GM12878 (cell line): ENCODE results near the gene NT5C3A. TPM values are rescaled to one million over a fixed set of nuclear protein-coding genes. Genes with fewer than 3 reads are reported as not detected.

Experiments
- ATAC-seq: fragments of 200-7000 bp; cut with Tn5 transposase; 3 replicates; pipeline ENCODE4 v1.9.1; 2020; ENCODE audit warnings: mild to moderate bottlenecking, moderate library complexity
- BruUV-seq: library from RNA; stranded (reverse); fragments of 400-500 nt; replicated peaks from 2 replicates; lab custom pipeline; 2021; lab: Mats Ljungman, UMichigan
- CTCF ChIA-PET: fragments of 300-600 bp; sonication (Branson Sonifier 250); formaldehyde crosslinking; extraction: SDS; loops from one replicate; lab custom pipeline; 2021; ENCODE audit warnings: inconsistent platforms; lab: Yijun Ruan, JAX
- POLR2A ChIA-PET: fragments of 350-600 bp; formaldehyde crosslinking; extraction: SDS; loops from one replicate; lab custom pipeline; 2021; ENCODE audit warnings: inconsistent platforms; lab: Charles Lee
- RAD21 ChIA-PET: fragments of 300-600 bp; sonication (Branson Sonifier 250); formaldehyde crosslinking; loops from one replicate; lab custom pipeline; 2023; ENCODE audit warnings: antibody characterized with exemption; ENCODE audit not compliant: unreplicated experiment; lab: Charles Lee
- SMC1A ChIA-PET: fragments of 300-600 bp; sonication (Branson Sonifier 250); formaldehyde crosslinking; loops from one replicate; lab custom pipeline; 2023; ENCODE audit not compliant: unreplicated experiment, uncharacterized antibody; lab: Charles Lee
- DNase-seq: peaks from one replicate; pipeline ENCODE4 v3.0.0-alpha.2; 2011; ENCODE audit warnings: low read depth, low spot score
- FAIRE-seq: peaks from 3 replicates; lab custom pipeline; 2011; peaks lifted over from hg19 to GRCh38; lab: Jason Lieb, UNC
- H2AFZ ChIP-seq: 2 replicates; pipeline ENCODE4 v1.6.0; 2011; ENCODE audit warnings: low read depth, low read length, control low read depth; ENCODE audit not compliant: control insufficient read depth
- H3K27ac ChIP-seq: 2 replicates; pipeline ENCODE4 v1.5.1; 2011; ENCODE audit warnings: control low read depth; ENCODE audit not compliant: control insufficient read depth, insufficient read depth
- H3K27me3 ChIP-seq, 2 experiments: replicated peaks in 1 of 2; 2 replicates each; pipeline versions ENCODE4 v1.6.0 to v1.6.1; 2011; ENCODE audit warnings: low read length in 1 of 2; ENCODE audit not compliant: control insufficient read depth in 2 of 2, insufficient read depth in 2 of 2
- H3K36me3 ChIP-seq, 2 experiments: 2 replicates each; pipeline ENCODE4 v1.5.1; 2011; ENCODE audit warnings: low read length in 1 of 2; ENCODE audit not compliant: control insufficient read depth in 2 of 2, insufficient read depth in 2 of 2
- H3K4me1 ChIP-seq: 2 replicates; pipeline ENCODE4 v1.6.1; 2011; ENCODE audit warnings: mild to moderate bottlenecking, low read length, moderate library complexity, mixed read lengths; ENCODE audit not compliant: control insufficient read depth, insufficient read depth
- H3K4me2 ChIP-seq: 2 replicates; pipeline ENCODE4 v1.6.0; 2011; ENCODE audit warnings: control low read depth; ENCODE audit not compliant: control insufficient read depth, insufficient read depth
- H3K4me3 ChIP-seq: fragments of 200-600 bp; sonication (generic); 2 replicates; pipeline ENCODE4 v1.5.1; 2016
- H3K79me2 ChIP-seq: 2 replicates; pipeline ENCODE4 v1.6.0; 2011; ENCODE audit warnings: low read length; ENCODE audit not compliant: control insufficient read depth, insufficient read depth
- H3K9ac ChIP-seq: 2 replicates; pipeline ENCODE4 v1.8.0; 2011; ENCODE audit warnings: low read length, control low read depth, mixed read lengths; ENCODE audit not compliant: control insufficient read depth, insufficient read depth
- H3K9me3 ChIP-seq: replicated peaks from 3 replicates; pipeline ENCODE4 v1.5.1; 2011; ENCODE audit warnings: mild to moderate bottlenecking, low read length; ENCODE audit not compliant: control insufficient read depth, insufficient read depth
- H4K20me1 ChIP-seq: 2 replicates; pipeline ENCODE4 v1.6.0; 2011; ENCODE audit not compliant: control insufficient read depth, insufficient read depth
- ATF7 ChIP-seq: fragments of 450-650 bp; IDR thresholded peaks from 2 replicates; pipeline ENCODE4 v1.6.1; 2016; ENCODE audit warnings: low read depth, mild to moderate bottlenecking
- JUND ChIP-seq: IDR thresholded peaks from 2 replicates; pipeline ENCODE4 v1.6.1; 2012; ENCODE audit warnings: low read depth, mild to moderate bottlenecking, low read length, improper control_type of control experiment, moderate library complexity
- NBN ChIP-seq: fragments of 450-650 bp; IDR thresholded peaks from 2 replicates; pipeline ENCODE4 v1.6.1; 2016
- POU2F2 ChIP-seq: IDR thresholded peaks from 3 replicates; pipeline ENCODE4 v1.6.1; 2011; ENCODE audit warnings: low read depth, mild to moderate bottlenecking, low read length, borderline replicate concordance
- TCF7 ChIP-seq: IDR thresholded peaks from 2 replicates; pipeline ENCODE4 v1.6.1; 2014; ENCODE audit warnings: antibody characterized with exemption, borderline replicate concordance
- WGBS: methylation state at CpG from one replicate; pipeline ENCODE4 v1.1.6; 2016; ENCODE audit warnings: low lambda C conversion rate; ENCODE audit not compliant: insufficient replicate concordance, insufficient coverage; ENCODE audit errors: missing lambda C conversion rate; 5-methylcytosine and 5-hydroxymethylcytosine counted together
- in situ Hi-C: fragments of 300-500 bp; cut with MboI; formaldehyde crosslinking; loops from 9 replicates; pipeline ENCODE4 v1.14.3; 2018; ENCODE audit warnings: mixed read lengths
- intact Hi-C: fragments of 100-400 bp; cut with micrococcal nuclease; formaldehyde crosslinking; loops from one replicate; pipeline ENCODE4 v1.14.2; 2022; ENCODE audit not compliant: unreplicated experiment
- polyA plus RNA-seq, 11 experiments: library from polyadenylated mRNA; depleted of rRNA in 4 of 11; unstranded in 6 of 11; stranded (reverse) in 5 of 11; fragments of >200 nt; fragmentation: Nextera tagmentation in 4 of 11; fragmentation: Illumina TruSeq in 1 of 11; extraction: Ambion mirVana in 4 of 11; extraction: Trizol in 1 of 11; gene quantifications; 1 replicate in 1 of 11; 2 replicates in 10 of 11; pipeline versions ENCODE4 v1.2.1 to v1.2.3, GENCODE V29; 2011 to 2016; ENCODE audit warnings: inconsistent platforms in 2 of 11, missing spikeins in 2 of 11, low read depth in 1 of 11
- total RNA-seq, 4 experiments: library from RNA; depleted of rRNA in 3 of 4; stranded (reverse); fragments of >200 nt in 3 of 4; fragmentation: Illumina TruSeq in 1 of 4; extraction: Trizol in 1 of 4; gene quantifications; 2 replicates each; pipeline versions ENCODE4 v1.2.1 to v1.2.3, GENCODE V29; 2013 to 2021
- TF ChIP-seq, protein P1 (sequence below): fragments of 450-650 bp; IDR thresholded peaks from 2 replicates; pipeline ENCODE4 v1.6.1; 2016; ENCODE audit warnings: mild to moderate bottlenecking
- TF ChIP-seq, protein P2 (sequence below): fragments of 450-650 bp; IDR thresholded peaks from 2 replicates; pipeline ENCODE4 v1.6.1; 2016; ENCODE audit warnings: mild to moderate bottlenecking
- TF ChIP-seq, protein P3 (sequence below): fragments of 450-650 bp; IDR thresholded peaks from 2 replicates; pipeline ENCODE4 v1.6.1; 2016; ENCODE audit warnings: mild to moderate bottlenecking, moderate library complexity, borderline replicate concordance

NT5C3A gene
- total and polyA plus RNA-seq, 10 of the 15 experiments (the other 5 are each of a cell fraction or from before 2014, with no cell fraction given): 53.0 to 111 (median 71.4) TPM

DNA sequence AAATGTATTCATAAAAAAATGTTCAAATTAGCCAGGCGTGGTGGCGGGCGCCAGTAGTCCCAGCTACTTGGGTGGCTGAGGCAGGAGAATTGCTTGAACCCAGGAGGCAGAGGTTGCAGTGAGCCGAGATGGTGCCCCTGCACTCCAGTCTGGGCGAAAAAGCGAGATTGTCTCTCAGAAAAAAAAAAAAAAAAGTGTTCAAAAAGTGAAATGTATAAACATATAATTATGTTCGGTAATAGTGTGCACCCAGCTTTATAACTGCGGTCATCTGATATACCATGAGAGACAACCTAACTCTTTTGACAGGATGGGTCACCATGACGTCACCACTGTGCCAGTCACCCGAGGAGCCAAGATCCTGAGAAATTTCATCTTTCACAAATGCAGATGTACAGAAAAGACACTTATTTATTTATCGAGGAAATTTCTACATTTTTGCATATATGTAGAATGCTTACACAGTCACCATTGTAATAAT, 47.2 kb upstream of the NT5C3A start:
- BruUV-seq: no TSS peak

More for the DNA sequence above, 47.2 kb upstream of the NT5C3A start:
- Histone ChIP-seq H3K36me3 (no peaks in the 10 kb centered on the region), H3K9ac (no peak overlapping the region), H3K4me1 (peaks cover 11% of the 10 kb centered on the region; the same call in 1 of the 2 replicates), H2AFZ (peak overlapping the region; percentile 76), H3K79me2 (peaks cover 31% of the 10 kb centered on the region), H3K9me3 (no peaks in the 10 kb centered on the region), H3K27ac (no peak overlapping the region), H3K4me3 (peak overlapping the region; percentile 72; the same call in 1 of the 2 replicates), H3K27me3 (no peaks in the 10 kb centered on the region; a peak in 1 of 4 replicates), H3K4me2 (peak overlapping the region; percentile 79), H4K20me1 (0 out of 2 replicates have a peak, but pooled peaks cover 2% of the 10 kb centered on the region)
- intact Hi-C loops: loop anchor here (2.0 to 10.0 kb wide), 4 partner anchors 47 to 345 kb away; partner anchors contain the start of genes FKBP9, KBTBD2 and NT5C3A
- in situ Hi-C loops: loop anchor here (10.0 kb wide), 1 partner anchor 415 kb away; no protein-coding TSS in a partner anchor
- WGBS: 1% methylated on average over 11 of the region's 11 CpGs
- ChIA-PET SMC1A (interaction anchor here (1.0 to 3.0 kb wide), 4 partner anchors 12 to 343 kb away, joined by 3 to 10 read pairs (median 4); partner anchors contain the start of gene BBS9), RAD21 (interaction anchor here (1.1 to 2.0 kb wide), 3 partner anchors 20 to 70 kb away, joined by 3 to 14 read pairs (median 4); no protein-coding TSS in a partner anchor), POLR2A (interaction anchor here (1.0 kb wide), 1 partner anchor 20 kb away, joined by 3 read pairs; no protein-coding TSS in a partner anchor), CTCF (interaction anchor here (0.5 to 4.4 kb wide), 8 partner anchors 13 to 343 kb away, joined by 3 to 95 read pairs (median 3); partner anchors contain the start of gene NT5C3A)
- no peak for FAIRE-seq
- ATAC-seq: no peak
- DNase-seq: no peak
- peak; percentile 96 for TF ChIP-seq ATF7
- TF ChIP-seq, protein P1, sequence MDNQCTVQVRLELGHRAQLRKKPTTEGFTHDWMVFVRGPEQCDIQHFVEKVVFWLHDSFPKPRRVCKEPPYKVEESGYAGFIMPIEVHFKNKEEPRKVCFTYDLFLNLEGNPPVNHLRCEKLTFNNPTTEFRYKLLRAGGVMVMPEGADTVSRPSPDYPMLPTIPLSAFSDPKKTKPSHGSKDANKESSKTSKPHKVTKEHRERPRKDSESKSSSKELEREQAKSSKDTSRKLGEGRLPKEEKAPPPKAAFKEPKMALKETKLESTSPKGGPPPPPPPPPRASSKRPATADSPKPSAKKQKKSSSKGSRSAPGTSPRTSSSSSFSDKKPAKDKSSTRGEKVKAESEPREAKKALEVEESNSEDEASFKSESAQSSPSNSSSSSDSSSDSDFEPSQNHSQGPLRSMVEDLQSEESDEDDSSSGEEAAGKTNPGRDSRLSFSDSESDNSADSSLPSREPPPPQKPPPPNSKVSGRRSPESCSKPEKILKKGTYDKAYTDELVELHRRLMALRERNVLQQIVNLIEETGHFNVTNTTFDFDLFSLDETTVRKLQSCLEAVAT: no peak
- TF ChIP-seq, protein P2, sequence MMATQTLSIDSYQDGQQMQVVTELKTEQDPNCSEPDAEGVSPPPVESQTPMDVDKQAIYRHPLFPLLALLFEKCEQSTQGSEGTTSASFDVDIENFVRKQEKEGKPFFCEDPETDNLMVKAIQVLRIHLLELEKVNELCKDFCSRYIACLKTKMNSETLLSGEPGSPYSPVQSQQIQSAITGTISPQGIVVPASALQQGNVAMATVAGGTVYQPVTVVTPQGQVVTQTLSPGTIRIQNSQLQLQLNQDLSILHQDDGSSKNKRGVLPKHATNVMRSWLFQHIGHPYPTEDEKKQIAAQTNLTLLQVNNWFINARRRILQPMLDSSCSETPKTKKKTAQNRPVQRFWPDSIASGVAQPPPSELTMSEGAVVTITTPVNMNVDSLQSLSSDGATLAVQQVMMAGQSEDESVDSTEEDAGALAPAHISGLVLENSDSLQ: 0 out of 2 replicates have a peak, but pooled peaks have one; percentile 47
- no peak for TF ChIP-seq TCF7
- TF ChIP-seq POU2F2: no peak
- TF ChIP-seq, protein P3, sequence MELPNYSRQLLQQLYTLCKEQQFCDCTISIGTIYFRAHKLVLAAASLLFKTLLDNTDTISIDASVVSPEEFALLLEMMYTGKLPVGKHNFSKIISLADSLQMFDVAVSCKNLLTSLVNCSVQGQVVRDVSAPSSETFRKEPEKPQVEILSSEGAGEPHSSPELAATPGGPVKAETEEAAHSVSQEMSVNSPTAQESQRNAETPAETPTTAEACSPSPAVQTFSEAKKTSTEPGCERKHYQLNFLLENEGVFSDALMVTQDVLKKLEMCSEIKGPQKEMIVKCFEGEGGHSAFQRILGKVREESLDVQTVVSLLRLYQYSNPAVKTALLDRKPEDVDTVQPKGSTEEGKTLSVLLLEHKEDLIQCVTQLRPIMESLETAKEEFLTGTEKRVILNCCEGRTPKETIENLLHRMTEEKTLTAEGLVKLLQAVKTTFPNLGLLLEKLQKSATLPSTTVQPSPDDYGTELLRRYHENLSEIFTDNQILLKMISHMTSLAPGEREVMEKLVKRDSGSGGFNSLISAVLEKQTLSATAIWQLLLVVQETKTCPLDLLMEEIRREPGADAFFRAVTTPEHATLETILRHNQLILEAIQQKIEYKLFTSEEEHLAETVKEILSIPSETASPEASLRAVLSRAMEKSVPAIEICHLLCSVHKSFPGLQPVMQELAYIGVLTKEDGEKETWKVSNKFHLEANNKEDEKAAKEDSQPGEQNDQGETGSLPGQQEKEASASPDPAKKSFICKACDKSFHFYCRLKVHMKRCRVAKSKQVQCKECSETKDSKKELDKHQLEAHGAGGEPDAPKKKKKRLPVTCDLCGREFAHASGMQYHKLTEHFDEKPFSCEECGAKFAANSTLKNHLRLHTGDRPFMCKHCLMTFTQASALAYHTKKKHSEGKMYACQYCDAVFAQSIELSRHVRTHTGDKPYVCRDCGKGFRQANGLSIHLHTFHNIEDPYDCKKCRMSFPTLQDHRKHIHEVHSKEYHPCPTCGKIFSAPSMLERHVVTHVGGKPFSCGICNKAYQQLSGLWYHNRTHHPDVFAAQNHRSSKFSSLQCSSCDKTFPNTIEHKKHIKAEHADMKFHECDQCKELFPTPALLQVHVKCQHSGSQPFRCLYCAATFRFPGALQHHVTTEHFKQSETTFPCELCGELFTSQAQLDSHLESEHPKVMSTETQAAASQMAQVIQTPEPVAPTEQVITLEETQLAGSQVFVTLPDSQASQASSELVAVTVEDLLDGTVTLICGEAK: no peak
- TF ChIP-seq NBN: 0 out of 2 replicates have a peak, but pooled peaks have one; percentile 34
- peak; percentile 42; the same call in 1 of the 2 replicates for TF ChIP-seq JUND
